ENCODE data around the gene NEUROD2.
"Not testable (repeated sequence)": the region's sequence is repeated elsewhere in the genome, so short reads cannot be mapped to it uniquely, and the experiment has no call there.

NEUROD2 gene

DNA sequence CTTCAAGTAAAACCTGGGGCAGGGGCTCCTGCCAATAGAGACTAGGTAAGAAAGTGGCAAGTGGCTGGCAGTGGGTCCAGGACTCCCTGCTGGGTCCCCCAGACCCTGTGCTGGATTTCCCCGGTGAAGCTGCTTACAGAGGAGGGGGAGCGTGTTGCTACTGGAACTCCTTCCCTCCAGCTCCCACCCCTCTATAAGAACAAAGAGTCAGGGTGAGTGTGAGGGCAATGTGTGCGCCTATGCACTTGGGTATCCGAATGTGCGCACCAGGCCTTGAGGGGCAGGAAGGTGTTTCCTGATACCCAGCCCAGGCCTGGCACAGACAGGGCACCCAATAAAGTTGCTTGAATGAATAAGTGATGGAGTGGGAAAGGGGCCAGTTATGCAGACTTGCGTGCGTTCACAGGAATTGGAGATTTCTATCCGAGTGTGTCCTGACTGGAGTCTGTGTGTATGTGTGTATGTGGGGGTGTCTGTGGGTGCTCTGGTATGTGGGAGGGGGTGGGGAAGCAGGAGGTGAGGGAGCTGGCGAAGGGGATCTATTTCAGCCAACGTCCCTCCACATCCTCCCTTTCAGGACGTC, 11.7 kb downstream of the NEUROD2 start:
- Histone ChIP-seq H3K36me3 (no peaks in the 10 kb centered on the region), H3K4me1 (peaks cover 6% of the 10 kb centered on the region), H3K27me3 (peaks cover 95% of the 10 kb centered on the region), H3K4me3 (ENCODE audit: low read depth, low read length) (no peak overlapping the region), H3K9me3 (no peaks in the 10 kb centered on the region)
- DNase-seq: no peak
- TF ChIP-seq CTCF (IDR thresholded peaks at IDR 0.05; ENCODE audit: low read depth, low read length): no peak

- peaks cover 88% of the 10 kb centered on the region for H3K27me3 ChIP-seq
- H3K4me1 ChIP-seq: peaks cover 6% of the 10 kb centered on the region
- H3K36me3 ChIP-seq: no peaks in the 10 kb centered on the region
- TF ChIP-seq CTCF (IDR thresholded peaks at IDR 0.05; ENCODE audit: low read depth, low read length): no peak
- DNase-seq: no peak
- H3K9me3 ChIP-seq: no peaks in the 10 kb centered on the region
- H3K4me3 ChIP-seq (ENCODE audit: low read depth, low read length): no peak overlapping the region
Measured at GRCh38 chr17:39595294-39595693, 12.4 kb downstream of the NEUROD2 start.

- Histone ChIP-seq H3K4me3 (ENCODE audit: low read depth, low read length) (no peak overlapping the region), H3K9me3 (no peaks in the 10 kb centered on the region), H3K27me3 (peaks cover 71% of the 10 kb centered on the region), H3K4me1 (no peaks in the 10 kb centered on the region), H3K36me3 (no peaks in the 10 kb centered on the region)
- no peak for DNase-seq
- TF ChIP-seq CTCF (IDR thresholded peaks at IDR 0.05; ENCODE audit: low read depth, low read length): no peak
Measured at GRCh38 chr17:39593371-39593770, 14.3 kb downstream of the NEUROD2 start.

GRCh38 chr17:39591958-39592954, 15.5 kb downstream of the NEUROD2 start:
- no peak for TF ChIP-seq CTCF (IDR thresholded peaks at IDR 0.05; ENCODE audit: low read depth, low read length)
- Histone ChIP-seq H3K9me3 (no peaks in the 10 kb centered on the region), H3K27me3 (peaks cover 60% of the 10 kb centered on the region), H3K4me1 (no peaks in the 10 kb centered on the region), H3K36me3 (no peaks in the 10 kb centered on the region), H3K4me3 (ENCODE audit: low read depth, low read length) (no peak overlapping the region)
- no peak for DNase-seq

DNA sequence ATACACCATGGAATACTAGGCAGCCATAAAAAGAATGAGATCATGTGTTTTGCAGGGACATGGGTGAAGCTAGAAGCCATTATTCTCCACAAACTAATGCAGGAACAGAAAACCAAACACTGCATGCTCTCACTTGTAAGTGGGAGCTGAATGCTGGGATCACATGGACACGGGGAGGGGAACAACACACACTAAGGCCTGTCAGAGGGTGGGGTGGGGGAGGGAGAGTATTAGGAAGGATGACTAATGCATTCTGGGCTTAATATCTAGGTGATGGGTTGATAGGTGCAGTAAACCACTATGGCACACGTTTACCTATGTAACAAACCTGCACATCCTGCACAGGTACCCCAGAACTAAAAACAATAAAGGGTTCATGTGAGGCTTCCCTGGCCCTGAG, 17.5 kb downstream of the NEUROD2 start:
- H3K9me3 ChIP-seq; H3K36me3 ChIP-seq; DNase-seq; H3K4me1 ChIP-seq; H3K4me3 ChIP-seq (ENCODE audit: low read depth, low read length): not testable (repeated sequence)
- peaks cover 44% of the 10 kb centered on the region for H3K27me3 ChIP-seq

- Histone ChIP-seq H3K27me3 (peaks cover 4% of the 10 kb centered on the region; the same call in 1 of the 2 replicates), H3K4me1 (no peaks in the 10 kb centered on the region), H3K4me3 (ENCODE audit: low read depth, low read length) (no peak overlapping the region), H3K36me3 (no peaks in the 10 kb centered on the region), H3K9me3 (no peaks in the 10 kb centered on the region)
- TF ChIP-seq CTCF (IDR thresholded peaks at IDR 0.05; ENCODE audit: low read depth, low read length): no peak
- no peak for DNase-seq
Measured at GRCh38 chr17:39582658-39583057, 25.1 kb downstream of the NEUROD2 start.
